T47D (cell line): ENCODE data around the gene GPC6.

Experiments
- DNase-seq, 2 experiments: peaks; one replicate each; pipeline versions ENCODE4 v3.0.0 to v3.0.0-alpha.2; 2011 to 2012; ENCODE audit warnings: low read depth in 1 of 2, low spot score in 1 of 2
- JUND ChIP-seq: IDR thresholded peaks from 2 replicates; pipeline ENCODE4 v1.6.1; 2012; ENCODE audit warnings: low read depth
- in situ Hi-C: cut with HindIII; loops from 2 replicates; pipeline ENCODE4 v1.10.0; 2016; ENCODE audit warnings: low sequenced_read_pairs, low pct_unique_long_range_greater_than_20kb

The GPC6 gene

GRCh38 chr13:94324767-94325540 lies 1098.3 kb downstream of the GPC6 start:
- TF ChIP-seq JUND: no peak
- in situ Hi-C loops: no loop called here

GRCh38 chr13:94325650-94326049 lies 1099.0 kb downstream of the GPC6 start:
- in situ Hi-C loops: no loop called here

More at GRCh38 chr13:94324767-94325540, 1098.3 kb downstream of the GPC6 start:
- DNase-seq: no peak

GRCh38 chr13:94327318-94327717 lies 1100.7 kb downstream of the GPC6 start:
- TF ChIP-seq JUND: no peak
- no peak for DNase-seq
- in situ Hi-C loops: no loop called here

More at GRCh38 chr13:94325650-94326049, 1099.0 kb downstream of the GPC6 start:
- no peak for DNase-seq
- TF ChIP-seq JUND: no peak

DNA sequence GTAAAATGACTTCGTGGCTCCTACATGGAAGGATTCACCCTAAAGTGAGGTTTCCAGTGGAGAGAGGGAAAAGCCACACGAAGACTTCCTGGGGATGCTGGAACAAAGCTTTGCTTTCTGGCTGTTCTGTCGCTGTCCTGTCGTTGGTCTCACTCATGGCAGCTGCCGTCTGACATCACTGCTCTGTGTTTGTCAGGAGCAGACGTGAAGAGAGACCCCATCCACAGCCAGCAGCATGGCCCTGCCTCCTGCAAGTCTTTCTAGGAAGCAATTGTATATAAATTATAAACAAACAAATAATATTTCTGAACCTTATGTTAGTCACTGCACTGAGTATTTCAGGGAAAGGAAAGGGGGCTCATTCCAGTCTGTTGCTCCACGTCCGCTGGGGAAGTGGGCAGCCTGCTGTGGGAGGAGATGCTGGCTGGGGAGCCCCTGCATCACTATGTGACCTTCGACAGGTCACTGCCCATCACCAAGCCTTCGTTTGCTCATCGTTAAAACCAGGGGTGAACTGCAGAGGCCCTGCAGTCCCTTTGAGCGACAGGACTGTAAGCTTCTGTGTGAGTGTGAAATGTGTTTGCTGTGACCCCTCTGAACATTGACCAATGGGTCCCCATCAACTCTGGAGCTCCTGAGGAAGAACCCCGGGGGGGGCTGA lies 1101.9 kb downstream of the GPC6 start:
- no peak for DNase-seq
- in situ Hi-C loops: no loop called here
- no peak for TF ChIP-seq JUND

GRCh38 chr13:94329277-94329676 lies 1102.7 kb downstream of the GPC6 start:
- in situ Hi-C loops: no loop called here
- no peak for DNase-seq
- no peak for TF ChIP-seq JUND

GRCh38 chr13:94329754-94330551 lies 1103.3 kb downstream of the GPC6 start:
- TF ChIP-seq JUND: no peak
- DNase-seq: no peak
- in situ Hi-C loops: no loop called here

DNA sequence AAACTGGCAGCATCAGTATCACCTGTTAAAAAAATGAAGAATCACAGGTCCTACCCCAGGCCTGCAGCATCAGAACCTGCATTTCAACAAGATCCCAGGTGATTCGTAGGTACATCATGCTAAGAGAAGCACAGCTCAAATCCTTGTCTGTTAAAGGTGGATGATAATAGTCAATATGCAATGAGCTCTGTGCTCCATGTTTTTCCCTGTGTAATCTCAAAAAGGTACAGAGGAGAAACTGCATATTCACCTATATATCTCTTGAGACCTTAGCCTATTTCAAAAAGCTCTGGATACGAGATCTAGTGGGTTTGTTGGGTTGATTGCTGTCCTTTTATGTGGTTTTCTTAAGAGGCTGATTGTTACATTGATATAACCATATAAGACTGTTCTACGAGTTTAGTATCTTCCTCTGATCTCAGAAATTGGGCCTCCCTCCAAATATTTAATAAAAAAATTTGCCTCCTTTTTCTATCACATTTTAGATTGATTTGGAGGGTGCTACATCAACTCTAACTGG lies 1104.0 kb downstream of the GPC6 start:
- TF ChIP-seq JUND: no peak
- in situ Hi-C loops: no loop called here
- DNase-seq: no peak

GRCh38 chr13:94331281-94331680 lies 1104.7 kb downstream of the GPC6 start:
- in situ Hi-C loops: no loop called here
- DNase-seq: no peak
- no peak for TF ChIP-seq JUND

DNA sequence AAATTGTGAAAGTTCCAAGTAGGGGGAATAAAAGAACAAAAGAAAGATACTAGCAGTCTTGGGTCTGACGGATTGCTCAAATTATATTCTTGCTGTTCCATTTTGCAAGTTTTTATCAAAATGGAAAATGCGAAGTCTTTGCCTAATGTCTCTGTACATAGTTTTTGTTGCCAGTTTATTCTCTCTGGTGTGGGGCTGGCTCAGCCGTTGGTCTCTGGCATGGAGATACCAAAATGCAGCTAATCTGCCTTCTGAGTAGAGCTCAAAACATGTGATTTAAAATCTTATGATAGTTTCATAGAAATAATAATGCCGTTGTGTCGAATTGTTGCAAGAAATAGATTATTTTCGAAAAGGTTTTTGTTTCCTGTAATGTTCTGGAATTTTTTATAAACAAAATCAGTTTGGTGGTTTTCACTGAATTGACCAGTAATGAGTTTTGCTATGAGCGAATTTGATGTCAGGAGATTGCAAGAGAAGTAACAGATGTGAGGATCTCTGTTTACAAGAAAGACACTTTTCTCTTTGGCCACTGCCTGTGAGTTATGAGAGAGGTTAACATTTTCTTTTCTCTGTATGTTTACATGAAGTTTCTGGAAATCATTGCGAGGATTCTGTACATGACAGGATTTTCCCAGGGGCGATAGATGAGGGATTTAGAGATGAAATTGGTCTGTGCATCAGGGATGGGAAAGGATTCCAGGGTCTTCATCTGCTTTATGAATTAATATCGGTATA lies 1105.9 kb downstream of the GPC6 start:
- no peak for DNase-seq
- in situ Hi-C loops: no loop called here
- no peak for TF ChIP-seq JUND

- no peak for DNase-seq
- in situ Hi-C loops: no loop called here
Observed at GRCh38 chr13:94333131-94333820, 1106.7 kb downstream of the GPC6 start.

DNA sequence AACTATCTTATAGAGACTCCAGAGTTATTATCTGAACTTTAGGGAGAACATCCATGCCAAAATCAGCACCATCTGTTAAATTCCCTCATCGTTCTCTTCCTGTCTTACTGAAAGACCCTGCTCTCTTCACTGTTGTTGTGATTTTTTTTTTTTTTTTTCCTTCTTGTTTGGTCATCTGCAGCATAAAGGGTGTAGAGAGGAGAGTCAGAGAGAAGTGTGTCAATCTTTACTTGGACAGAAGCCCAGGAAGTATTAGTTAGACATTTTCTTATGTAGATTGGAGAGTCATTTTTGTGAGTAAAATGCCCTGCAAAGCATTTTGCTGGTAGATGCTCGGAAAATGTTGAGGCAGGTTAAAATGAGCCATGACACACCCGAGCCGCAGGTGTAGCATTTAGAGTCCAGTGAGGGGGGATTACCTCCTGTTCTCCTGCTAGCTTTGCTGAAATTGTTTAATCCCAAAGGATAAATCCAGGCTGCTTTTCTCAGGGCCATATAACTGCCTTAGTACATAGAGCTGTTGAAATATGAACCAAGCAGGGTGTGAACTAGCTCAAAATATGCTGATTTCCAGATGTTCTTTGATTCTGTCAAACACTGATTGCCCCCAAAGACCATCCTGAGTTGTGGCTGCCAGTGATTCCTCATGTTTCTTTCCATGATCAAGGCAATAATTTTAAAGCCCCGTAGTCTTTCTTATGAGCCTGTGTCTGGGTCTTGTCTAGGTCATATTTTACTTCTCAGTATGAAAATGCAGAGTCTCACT lies 1109.3 kb downstream of the GPC6 start:
- TF ChIP-seq JUND: no peak
- in situ Hi-C loops: no loop called here
- DNase-seq: no peak

More at GRCh38 chr13:94333131-94333820, 1106.7 kb downstream of the GPC6 start:
- TF ChIP-seq JUND: no peak
